OCI-LY3 (cell line): Measurements from ENCODE around the gene HNRNPA1.

Source experiments
- H2AFZ ChIP-seq: fragments of 200-600, 300-600 bp; shearing (Covaris generic); 2 replicates; pipeline ENCODE4 v1.6.0; 2014; ENCODE audit warnings: antibody characterized with exemption, low read depth, low read length
- H3K27ac ChIP-seq: fragments of 200-600, 300-600 bp; sonication (generic); 2 replicates; pipeline ENCODE4 v1.5.1; 2014; ENCODE audit warnings: mild to moderate bottlenecking, low read length, moderate library complexity, mixed read lengths
- H3K27me3 ChIP-seq: fragments of 200-600, 300-600 bp; sonication (generic); 2 replicates; pipeline ENCODE4 v1.6.1; 2014; ENCODE audit warnings: low read depth, low read length, mixed read lengths
- H3K36me3 ChIP-seq: fragments of 200-600, 300-600 bp; sonication (generic); replicated peaks from 2 replicates; pipeline ENCODE3; 2014; ENCODE audit warnings: low read depth, low read length, mixed read lengths
- H3K4me1 ChIP-seq: fragments of 300-600, 200-600 bp; sonication (generic); 2 replicates; pipeline ENCODE4 v1.6.1; 2014; ENCODE audit warnings: low read length, mixed read lengths
- H3K4me2 ChIP-seq: fragments of 200-600, 300-600 bp; sonication (generic); 2 replicates; pipeline ENCODE4 v1.6.1; 2014; ENCODE audit warnings: low read length, mixed read lengths
- H3K4me3 ChIP-seq: fragments of 300-600, 200-600 bp; sonication (generic); 2 replicates; pipeline ENCODE4 v1.5.1; 2014; ENCODE audit warnings: antibody characterized with exemption, mild to moderate bottlenecking, low read length, moderate library complexity
- H3K79me2 ChIP-seq: fragments of 300-600, 200-600 bp; shearing (Covaris generic); 2 replicates; pipeline ENCODE4 v1.6.1; 2014; ENCODE audit warnings: mild to moderate bottlenecking, low read length, mixed read lengths
- H3K9ac ChIP-seq: fragments of 300-600, 200-600 bp; shearing (Covaris generic); 2 replicates; pipeline ENCODE4 v1.6.0; 2014; ENCODE audit warnings: mild to moderate bottlenecking, low read length, moderate library complexity
- H3K9me3 ChIP-seq: fragments of 200-600, 300-600 bp; shearing (Covaris generic); 2 replicates; pipeline ENCODE4 v1.6.1; 2014; ENCODE audit warnings: low read length, mixed read lengths; ENCODE audit not compliant: insufficient read depth
- H4K20me1 ChIP-seq: fragments of 200-600, 300-600 bp; sonication (generic); 2 replicates; pipeline ENCODE4 v1.6.1; 2016; ENCODE audit warnings: low read length, mixed read lengths; ENCODE audit not compliant: insufficient read depth
- EZH2phosphoT487 ChIP-seq: fragments of 200-600 bp; shearing (Covaris generic); IDR thresholded peaks from 2 replicates; pipeline ENCODE4 v1.6.1; 2018; ENCODE audit warnings: antibody characterized with exemption, mixed run types, low read depth
- TF ChIP-seq, protein P1 (sequence below): fragments of 200-600, 300-600 bp; sonication (generic); IDR thresholded peaks from 2 replicates; pipeline ENCODE4 v1.5.1; 2014; ENCODE audit warnings: antibody characterized with exemption, low read length, low read depth

Gene HNRNPA1

DNA sequence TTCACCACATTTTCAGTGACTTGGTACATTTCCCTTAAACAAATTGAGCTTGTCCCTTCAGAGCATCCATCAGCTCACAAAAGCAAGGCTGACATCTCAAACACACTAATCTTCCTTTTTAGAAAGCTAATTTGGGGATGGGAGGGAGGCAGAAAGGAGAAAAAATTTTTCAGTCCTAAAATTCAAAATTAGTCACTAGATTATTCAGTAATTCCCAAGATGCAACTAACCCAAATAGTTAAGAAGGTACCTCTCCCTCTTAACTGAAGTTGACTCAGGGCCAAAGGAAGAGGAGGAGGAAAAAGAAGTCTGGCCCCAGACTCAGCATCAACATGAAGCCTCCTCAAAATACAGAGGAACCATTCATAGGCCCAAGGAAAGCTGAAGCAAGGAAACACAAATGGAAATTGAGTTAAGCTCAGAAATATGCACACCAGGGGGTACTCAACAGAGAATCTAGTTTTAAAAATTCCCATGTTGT is 22.3 kb upstream of the HNRNPA1 start:
- no peaks in the 10 kb centered on the region for H3K9me3 ChIP-seq
- peaks cover 28% of the 10 kb centered on the region for H3K36me3 ChIP-seq
- H3K27me3 ChIP-seq, result no peaks in the 10 kb centered on the region
- TF ChIP-seq, protein P1, sequence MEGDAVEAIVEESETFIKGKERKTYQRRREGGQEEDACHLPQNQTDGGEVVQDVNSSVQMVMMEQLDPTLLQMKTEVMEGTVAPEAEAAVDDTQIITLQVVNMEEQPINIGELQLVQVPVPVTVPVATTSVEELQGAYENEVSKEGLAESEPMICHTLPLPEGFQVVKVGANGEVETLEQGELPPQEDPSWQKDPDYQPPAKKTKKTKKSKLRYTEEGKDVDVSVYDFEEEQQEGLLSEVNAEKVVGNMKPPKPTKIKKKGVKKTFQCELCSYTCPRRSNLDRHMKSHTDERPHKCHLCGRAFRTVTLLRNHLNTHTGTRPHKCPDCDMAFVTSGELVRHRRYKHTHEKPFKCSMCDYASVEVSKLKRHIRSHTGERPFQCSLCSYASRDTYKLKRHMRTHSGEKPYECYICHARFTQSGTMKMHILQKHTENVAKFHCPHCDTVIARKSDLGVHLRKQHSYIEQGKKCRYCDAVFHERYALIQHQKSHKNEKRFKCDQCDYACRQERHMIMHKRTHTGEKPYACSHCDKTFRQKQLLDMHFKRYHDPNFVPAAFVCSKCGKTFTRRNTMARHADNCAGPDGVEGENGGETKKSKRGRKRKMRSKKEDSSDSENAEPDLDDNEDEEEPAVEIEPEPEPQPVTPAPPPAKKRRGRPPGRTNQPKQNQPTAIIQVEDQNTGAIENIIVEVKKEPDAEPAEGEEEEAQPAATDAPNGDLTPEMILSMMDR, result no peak
- no peak for TF ChIP-seq EZH2phosphoT487
- peak overlapping the region; percentile 69; the same call in 1 of the 2 replicates for H3K4me3 ChIP-seq
- peak overlapping the region; percentile 60 for H3K9ac ChIP-seq
- H3K4me1 ChIP-seq, result peaks cover 47% of the 10 kb centered on the region
- H3K27ac ChIP-seq, result peak overlapping the region; percentile 71
- peaks cover 69% of the 10 kb centered on the region for H3K79me2 ChIP-seq
- H3K4me2 ChIP-seq, result peak overlapping the region; percentile 80
- no peak overlapping the region for H2AFZ ChIP-seq
- no peaks in the 10 kb centered on the region; the same call in 1 of the 2 replicates for H4K20me1 ChIP-seq

GRCh38 chr12:54259194-54260011 is 21.1 kb upstream of the HNRNPA1 start:
- H3K9ac ChIP-seq, result peak overlapping the region; percentile 60
- H3K9me3 ChIP-seq, result no peaks in the 10 kb centered on the region
- TF ChIP-seq EZH2phosphoT487, result no peak
- TF ChIP-seq, protein P1, result no peak
- H3K4me3 ChIP-seq, result peak overlapping the region; percentile 69
- H3K4me2 ChIP-seq, result peak overlapping the region; percentile 80
- H3K27me3 ChIP-seq, result no peaks in the 10 kb centered on the region
- no peak overlapping the region for H2AFZ ChIP-seq
- H3K4me1 ChIP-seq, result peaks cover 47% of the 10 kb centered on the region
- peaks cover 67% of the 10 kb centered on the region for H3K79me2 ChIP-seq
- H3K36me3 ChIP-seq, result peaks cover 28% of the 10 kb centered on the region
- H4K20me1 ChIP-seq, result no peaks in the 10 kb centered on the region; the same call in 1 of the 2 replicates
- H3K27ac ChIP-seq, result peak overlapping the region; percentile 71

DNA sequence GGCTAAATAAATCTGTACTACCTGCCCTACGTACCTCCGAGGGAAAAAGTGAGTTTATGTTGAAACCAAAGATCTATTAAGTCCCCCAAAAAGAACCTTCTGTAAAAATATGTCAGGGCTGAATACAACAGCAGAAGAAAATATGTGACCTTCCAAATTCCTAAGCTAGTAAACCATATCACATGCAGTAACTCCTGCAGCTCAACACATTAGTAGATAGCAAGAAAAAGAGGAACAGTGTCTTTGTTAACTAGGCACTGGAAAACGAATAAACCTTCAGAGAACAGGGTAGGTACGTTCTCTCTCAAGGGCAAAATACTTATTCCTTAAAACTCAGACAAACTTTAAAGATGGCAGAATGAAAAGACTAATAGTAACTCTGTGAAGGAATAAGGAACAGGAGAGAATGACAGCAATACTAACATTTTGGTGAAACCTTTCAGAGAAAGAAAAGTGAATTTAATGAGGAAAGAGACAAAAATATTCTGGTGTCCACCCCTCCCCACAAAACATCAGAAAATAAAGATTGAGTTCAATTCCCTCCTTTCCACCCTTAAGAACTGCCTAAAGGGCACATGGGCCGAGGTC is 18.6 kb upstream of the HNRNPA1 start:
- no peak overlapping the region for H3K27ac ChIP-seq
- no peak overlapping the region for H2AFZ ChIP-seq
- H3K79me2 ChIP-seq, result peaks cover 68% of the 10 kb centered on the region
- H3K9ac ChIP-seq, result no peak overlapping the region
- no peaks in the 10 kb centered on the region for H3K27me3 ChIP-seq
- peaks cover 22% of the 10 kb centered on the region for H3K36me3 ChIP-seq
- peaks cover 7% of the 10 kb centered on the region for H4K20me1 ChIP-seq
- no peak for TF ChIP-seq EZH2phosphoT487
- TF ChIP-seq, protein P1, result no peak
- peak overlapping the region; percentile 25; the same call in 1 of the 2 replicates for H3K4me2 ChIP-seq
- no peak overlapping the region for H3K4me3 ChIP-seq
- peaks cover 47% of the 10 kb centered on the region for H3K4me1 ChIP-seq
- no peaks in the 10 kb centered on the region for H3K9me3 ChIP-seq

DNA sequence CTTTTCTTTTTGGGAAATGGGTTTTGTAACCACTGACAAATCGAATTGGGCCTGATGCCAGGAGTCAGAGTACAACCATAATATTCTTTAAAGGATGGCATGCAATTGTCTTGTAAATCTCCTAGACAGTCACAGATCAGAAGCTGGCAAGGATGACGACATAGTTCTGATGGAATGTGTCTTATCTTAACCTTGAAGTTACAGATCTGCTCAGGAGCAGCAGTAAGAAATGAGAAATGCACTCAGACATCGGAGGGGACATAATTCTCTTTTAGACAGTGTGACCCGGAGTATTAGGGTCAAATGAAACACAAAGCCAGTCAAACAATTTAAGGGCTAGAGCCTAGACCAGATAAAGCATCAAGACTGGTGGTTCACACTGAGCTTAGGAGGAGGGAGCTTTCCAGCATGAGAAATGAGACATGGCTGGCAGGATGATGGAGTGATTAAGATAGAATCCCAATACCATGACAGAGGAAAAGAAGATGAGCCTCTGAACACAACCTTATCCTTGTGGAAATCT is 18.1 kb upstream of the HNRNPA1 start:
- Histone ChIP-seq H3K9ac (no peak overlapping the region), H3K79me2 (peaks cover 67% of the 10 kb centered on the region), H2AFZ (no peak overlapping the region), H3K4me2 (peak overlapping the region; percentile 25; the same call in 1 of the 2 replicates), H3K27me3 (no peaks in the 10 kb centered on the region), H3K4me1 (peaks cover 44% of the 10 kb centered on the region), H3K36me3 (peaks cover 17% of the 10 kb centered on the region), H3K9me3 (no peaks in the 10 kb centered on the region), H3K4me3 (no peak overlapping the region), H3K27ac (no peak overlapping the region), H4K20me1 (peaks cover 7% of the 10 kb centered on the region)
- TF ChIP-seq EZH2phosphoT487, result no peak
- TF ChIP-seq, protein P1, result no peak
